Breast epithelium (tissue), 4 donors: ENCODE data around the gene RAP1B. TPM values are rescaled to one million over a fixed set of nuclear protein-coding genes. Genes with fewer than 3 reads are reported as not detected.

ENCODE experiments used
- DNase-seq, 2 donors: peaks; one replicate each; pipeline ENCODE4 v3.0.0-alpha.2; 2019; ENCODE audit warnings: low spot score in 2 of 2
- H3K27ac ChIP-seq, 2 donors: fragments of 200-600 bp; sonication (generic) in 1 of 2; one replicate each; pipeline ENCODE4 v1.5.1; 2016 to 2019; ENCODE audit warnings: mild to moderate bottlenecking in 1 of 2
- H3K27me3 ChIP-seq, 2 donors: fragments of 200-600 bp; sonication (generic) in 1 of 2; one replicate each; pipeline versions ENCODE4 v1.5.1 to v1.6.0; 2017 to 2019; ENCODE audit warnings: control low read depth in 1 of 2, mild to moderate bottlenecking in 1 of 2
- H3K36me3 ChIP-seq: fragments of 200-600 bp; one replicate; pipeline ENCODE4 v1.5.1; 2019
- H3K4me1 ChIP-seq, 2 donors: fragments of 200-600 bp; sonication (generic); one replicate each; pipeline ENCODE4 v1.5.1; 2016 to 2019; ENCODE audit warnings: control low read depth in 1 of 2
- H3K4me3 ChIP-seq, 3 donors: fragments of 200-600 bp; sonication (generic); 1 replicate in 2 of 3; 2 replicates in 1 of 3; pipeline ENCODE4 v1.5.1; 2016 to 2019; ENCODE audit warnings: mild to moderate bottlenecking in 3 of 3, moderate library complexity in 2 of 3
- H3K9me3 ChIP-seq, 2 donors: fragments of 200-600 bp; sonication (generic) in 1 of 2; one replicate each; pipeline ENCODE4 v1.5.1; 2016 to 2019; ENCODE audit warnings: control low read depth in 1 of 2
- POLR2A ChIP-seq: fragments of 450-650 bp; IDR thresholded peaks from one replicate; pipeline ENCODE4 v1.6.1; 2016; ENCODE audit warnings: antibody characterized with exemption, mild to moderate bottlenecking, moderate library complexity
- POLR2AphosphoS5 ChIP-seq, 3 donors: sonication (generic); formaldehyde crosslinking; IDR thresholded peaks; one replicate each; pipeline ENCODE4 v1.6.1; 2017; ENCODE audit warnings: antibody characterized with exemption in 3 of 3
- intact Hi-C: fragments of 100-400 bp; cut with DNase I; formaldehyde crosslinking; loops from one replicate; pipeline ENCODE4 v1.15.1; 2023; ENCODE audit warnings: low total_unique reads
- total RNA-seq, 3 donors: library from RNA; depleted of rRNA; stranded (reverse); fragments of >200 nt; gene quantifications; one replicate each; pipeline ENCODE4 v1.1.0, GENCODE V29; 2016
- TF ChIP-seq, protein P1 (sequence below), 3 donors: fragments of 450-650 bp; IDR thresholded peaks; one replicate each; pipeline ENCODE4 v1.5.1; 2016 to 2017; ENCODE audit warnings: antibody characterized with exemption in 3 of 3, mild to moderate bottlenecking in 3 of 3, moderate library complexity in 3 of 3

Gene RAP1B
- total RNA-seq, 3 donors from 2014 or later, result 176 to 198 (median 186) TPM

DNA sequence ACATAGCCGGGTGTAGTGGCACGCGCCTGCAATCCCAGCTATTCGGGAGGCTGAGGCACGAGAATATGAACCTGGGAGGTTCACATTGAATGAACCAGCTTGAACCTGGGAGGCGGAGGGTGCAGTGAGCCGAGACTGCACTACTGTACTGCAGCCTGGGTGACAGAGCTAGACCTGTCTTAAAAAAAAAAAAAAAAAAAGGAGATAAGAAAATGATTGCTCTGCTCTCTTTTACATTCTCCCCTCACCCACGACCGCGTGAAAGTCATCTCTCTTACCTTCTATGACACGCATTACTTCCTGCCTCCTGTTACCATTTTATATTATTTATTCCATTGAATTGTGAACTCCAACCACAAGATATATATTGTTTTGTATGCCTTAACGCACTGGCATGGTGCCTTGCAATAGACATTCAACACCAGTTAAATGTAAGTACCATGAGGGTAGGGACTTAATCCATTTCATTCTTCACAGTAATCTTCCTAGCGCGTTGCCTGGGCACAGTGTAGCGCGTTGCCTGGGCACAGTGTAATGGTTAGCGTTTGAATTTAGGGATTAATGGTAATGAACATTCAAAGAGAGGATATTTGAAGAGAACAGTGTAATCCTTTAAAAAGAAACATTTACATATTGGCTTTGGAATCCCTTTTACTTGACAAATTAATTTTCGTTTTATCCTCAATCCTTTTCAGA, 2.7 kb downstream of the RAP1B start:
- Histone ChIP-seq H3K36me3 (no peaks in the 10 kb centered on the region), H3K4me1 (peaks cover 0 to 15% of the 10 kb centered on the region in 2 donors), H3K27ac (peak overlapping the region; percentile 99 to 100), H3K9me3 (no peaks in the 10 kb centered on the region), H3K27me3 (no peaks in the 10 kb centered on the region), H3K4me3 (peak overlapping the region; percentile 84 to 97 (median 84))
- TF ChIP-seq POLR2AphosphoS5 (IDR thresholded peaks at IDR 0.05) (no peak), POLR2A (no peak)
- TF ChIP-seq, protein P1, sequence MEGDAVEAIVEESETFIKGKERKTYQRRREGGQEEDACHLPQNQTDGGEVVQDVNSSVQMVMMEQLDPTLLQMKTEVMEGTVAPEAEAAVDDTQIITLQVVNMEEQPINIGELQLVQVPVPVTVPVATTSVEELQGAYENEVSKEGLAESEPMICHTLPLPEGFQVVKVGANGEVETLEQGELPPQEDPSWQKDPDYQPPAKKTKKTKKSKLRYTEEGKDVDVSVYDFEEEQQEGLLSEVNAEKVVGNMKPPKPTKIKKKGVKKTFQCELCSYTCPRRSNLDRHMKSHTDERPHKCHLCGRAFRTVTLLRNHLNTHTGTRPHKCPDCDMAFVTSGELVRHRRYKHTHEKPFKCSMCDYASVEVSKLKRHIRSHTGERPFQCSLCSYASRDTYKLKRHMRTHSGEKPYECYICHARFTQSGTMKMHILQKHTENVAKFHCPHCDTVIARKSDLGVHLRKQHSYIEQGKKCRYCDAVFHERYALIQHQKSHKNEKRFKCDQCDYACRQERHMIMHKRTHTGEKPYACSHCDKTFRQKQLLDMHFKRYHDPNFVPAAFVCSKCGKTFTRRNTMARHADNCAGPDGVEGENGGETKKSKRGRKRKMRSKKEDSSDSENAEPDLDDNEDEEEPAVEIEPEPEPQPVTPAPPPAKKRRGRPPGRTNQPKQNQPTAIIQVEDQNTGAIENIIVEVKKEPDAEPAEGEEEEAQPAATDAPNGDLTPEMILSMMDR (IDR thresholded peaks at IDR 0.05), result no peak
- intact Hi-C loops, result no loop called here
- DNase-seq, result no peak

DNA sequence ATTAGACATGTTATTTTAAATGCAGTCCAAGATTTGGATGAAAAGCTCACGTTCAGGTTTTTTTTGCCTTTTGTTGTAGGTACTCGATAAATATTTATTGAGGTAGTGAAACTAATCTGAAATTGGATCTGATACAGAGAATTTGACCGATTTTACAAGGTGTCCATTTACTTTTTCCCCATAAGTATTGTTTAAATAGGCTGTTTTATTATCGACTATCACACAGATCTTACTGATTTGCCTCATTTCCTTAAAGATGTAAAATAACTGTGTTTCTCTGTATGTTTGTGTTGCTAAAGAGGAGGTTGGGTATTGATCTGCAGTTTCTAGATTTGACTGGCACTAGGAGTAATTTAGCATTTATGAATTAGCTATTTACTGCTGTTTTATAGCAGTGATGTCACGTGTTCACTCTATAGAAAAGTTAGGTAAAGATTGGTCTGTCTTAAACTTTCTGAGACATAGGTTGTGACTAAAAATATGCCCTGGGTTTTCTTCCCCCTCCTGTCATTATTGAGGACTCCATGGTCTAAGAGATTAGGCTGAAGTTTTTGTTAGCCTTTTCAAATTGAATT, 3.5 kb downstream of the RAP1B start:
- intact Hi-C loops, result no loop called here
- H3K9me3 ChIP-seq, result no peaks in the 10 kb centered on the region
- peaks cover 0 to 15% of the 10 kb centered on the region in 2 donors for H3K4me1 ChIP-seq
- H3K36me3 ChIP-seq, result no peaks in the 10 kb centered on the region
- no peaks in the 10 kb centered on the region for H3K27me3 ChIP-seq
- H3K27ac ChIP-seq, result peak overlapping the region; percentile 26 to 32
- TF ChIP-seq POLR2AphosphoS5 (IDR thresholded peaks at IDR 0.05) (no peak), POLR2A (no peak)
- TF ChIP-seq, protein P1 (IDR thresholded peaks at IDR 0.05), result no peak
- DNase-seq, result no peak
- H3K4me3 ChIP-seq, result peak overlapping the region in 1 of 3 donors; percentile 97

DNA sequence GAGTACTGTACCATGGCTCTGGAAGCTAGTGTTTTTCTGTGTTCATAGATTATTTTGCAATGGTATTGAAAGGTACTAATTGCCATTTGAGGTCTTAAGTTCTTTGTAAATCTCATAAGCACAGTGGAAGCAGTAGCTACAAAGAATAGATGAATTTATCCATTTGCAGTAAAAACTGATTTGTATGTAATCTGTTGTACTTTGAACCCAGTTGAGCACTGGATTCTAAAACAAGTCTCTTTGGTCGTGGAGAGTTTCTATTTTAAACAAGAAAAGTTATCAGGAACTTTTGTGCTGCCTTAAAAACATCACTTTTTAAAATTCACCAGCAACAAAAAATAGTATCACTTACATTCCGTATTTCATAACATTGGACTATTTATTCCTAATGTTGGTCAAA, 4.1 kb downstream of the RAP1B start:
- intact Hi-C loops, result no loop called here
- Histone ChIP-seq H3K27ac (peak overlapping the region in 1 of 2 donors; percentile 32), H3K9me3 (no peaks in the 10 kb centered on the region), H3K4me3 (peak overlapping the region in 1 of 3 donors; percentile 97), H3K4me1 (peaks cover 0 to 15% of the 10 kb centered on the region in 2 donors), H3K36me3 (no peaks in the 10 kb centered on the region), H3K27me3 (no peaks in the 10 kb centered on the region)
- TF ChIP-seq POLR2A (no peak), POLR2AphosphoS5 (IDR thresholded peaks at IDR 0.05) (no peak)
- TF ChIP-seq, protein P1 (IDR thresholded peaks at IDR 0.05), result no peak
- no peak for DNase-seq

DNA sequence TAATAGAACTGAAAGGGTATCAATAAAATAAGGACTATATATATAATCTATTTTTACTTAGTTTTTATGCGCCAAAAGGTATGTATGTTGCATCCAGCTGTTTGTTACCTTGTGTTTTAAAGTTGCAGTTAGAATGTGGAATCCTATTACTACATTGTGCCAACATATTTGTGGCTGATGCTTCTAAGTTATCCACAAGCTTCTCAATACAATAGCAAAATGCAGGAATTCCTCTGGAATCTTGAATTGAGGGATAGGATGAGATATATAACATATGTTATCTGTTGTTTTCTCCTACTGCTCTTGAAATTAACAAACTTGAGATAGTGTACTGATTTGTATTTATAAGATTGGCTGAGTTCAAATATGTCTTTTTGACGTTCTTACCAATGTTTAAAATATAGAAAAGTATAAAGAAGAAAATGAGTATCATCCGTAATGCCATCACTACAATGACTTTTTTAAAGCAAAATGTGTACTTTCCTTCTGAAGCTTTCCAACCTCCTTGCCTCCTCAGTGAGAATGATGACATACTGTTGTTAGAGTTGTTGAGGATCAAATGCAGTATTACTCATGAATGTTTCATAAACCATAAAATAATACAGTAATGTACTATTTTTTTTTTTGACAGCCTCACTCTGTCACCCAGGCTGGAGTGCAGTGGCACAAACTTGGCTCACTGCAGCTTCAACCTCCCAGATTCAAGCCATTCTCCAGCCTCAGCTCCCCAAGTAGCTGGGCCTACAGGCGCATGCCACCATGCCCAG, 6.6 kb downstream of the RAP1B start:
- no peak for TF ChIP-seq POLR2AphosphoS5 (IDR thresholded peaks at IDR 0.05)
- TF ChIP-seq, protein P1 (IDR thresholded peaks at IDR 0.05), result no peak
- TF ChIP-seq POLR2A, result no peak
- Histone ChIP-seq H3K27ac (no peak overlapping the region), H3K27me3 (no peaks in the 10 kb centered on the region), H3K4me1 (peaks cover 0 to 22% of the 10 kb centered on the region in 2 donors), H3K4me3 (no peak overlapping the region), H3K9me3 (no peaks in the 10 kb centered on the region), H3K36me3 (no peaks in the 10 kb centered on the region)
- no peak for DNase-seq
- intact Hi-C loops, result no loop called here

DNA sequence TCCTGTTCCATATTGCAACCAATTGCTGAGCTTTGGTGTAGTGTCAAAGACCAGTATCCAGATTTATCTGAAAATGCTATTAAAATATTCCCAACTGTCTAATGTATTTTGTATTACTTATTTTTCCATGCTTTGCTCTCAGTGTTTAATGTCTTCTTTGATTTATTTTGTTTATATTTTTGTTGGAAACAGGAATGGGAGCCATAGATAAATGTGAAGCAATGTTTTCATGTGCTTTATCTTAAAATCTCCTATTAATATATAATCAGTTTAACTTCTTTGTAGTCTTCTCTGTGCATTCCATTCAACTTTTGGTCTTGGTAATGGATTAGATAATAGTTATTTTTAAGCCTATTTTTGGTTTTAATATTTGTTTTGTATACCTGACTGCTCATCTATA, 8.8 kb downstream of the RAP1B start:
- H3K4me3 ChIP-seq, result no peak overlapping the region
- no peaks in the 10 kb centered on the region for H3K9me3 ChIP-seq
- H3K36me3 ChIP-seq, result no peaks in the 10 kb centered on the region
- no peaks in the 10 kb centered on the region for H3K27me3 ChIP-seq
- H3K4me1 ChIP-seq, result peaks cover 0 to 21% of the 10 kb centered on the region in 2 donors
- DNase-seq, result no peak
- intact Hi-C loops, result no loop called here
- H3K27ac ChIP-seq, result no peak overlapping the region
- TF ChIP-seq POLR2A (no peak), POLR2AphosphoS5 (IDR thresholded peaks at IDR 0.05) (no peak)
- TF ChIP-seq, protein P1 (IDR thresholded peaks at IDR 0.05), result no peak
